HEK293T (cell line): Measurements from ENCODE around the gene FKBP9.
"Not testable (repeated sequence)": the region's sequence is repeated elsewhere in the genome, so short reads cannot be mapped to it uniquely, and the experiment has no call there.

Experiments
- CTCF ChIA-PET: fragments of 350-600 bp; formaldehyde crosslinking; extraction: SDS; loops from one replicate; lab custom pipeline; 2021; ENCODE audit warnings: antibody characterized with exemption, inconsistent platforms; lab: Yijun Ruan, JAX
- POLR2A ChIA-PET: fragments of 350-600 bp; formaldehyde crosslinking; extraction: SDS; loops from one replicate; lab custom pipeline; 2020; ENCODE audit warnings: antibody characterized with exemption, inconsistent platforms; lab: Yijun Ruan, JAX
- DNase-seq: peaks from one replicate; pipeline ENCODE4 v3.0.0; 2012; ENCODE audit warnings: mixed read lengths; ENCODE audit errors: extremely low spot score
- ARNT ChIP-seq: fragments of 450-650 bp; IDR thresholded peaks from 2 replicates; pipeline ENCODE4 v1.6.1; 2017; ENCODE audit warnings: mild to moderate bottlenecking
- BHLHE40 ChIP-seq: fragments of 450-650 bp; IDR thresholded peaks from 2 replicates; pipeline ENCODE4 v1.6.1; 2016; ENCODE audit warnings: mild to moderate bottlenecking, moderate library complexity, borderline replicate concordance
- CTBP1 ChIP-seq: fragments of 450-650 bp; IDR thresholded peaks from 2 replicates; pipeline ENCODE4 v1.6.1; 2016; ENCODE audit warnings: borderline replicate concordance
- ELF4 ChIP-seq: fragments of 450-650 bp; IDR thresholded peaks from 2 replicates; pipeline ENCODE4 v1.6.1; 2017; ENCODE audit warnings: antibody characterized with exemption
- FOXA1 ChIP-seq: fragments of 450-650 bp; IDR thresholded peaks from 2 replicates; pipeline ENCODE4 v1.6.1; 2016; ENCODE audit warnings: mild to moderate bottlenecking
- FOXK2 ChIP-seq: fragments of 450-650 bp; IDR thresholded peaks from 2 replicates; pipeline ENCODE4 v1.6.1; 2016; ENCODE audit warnings: mild to moderate bottlenecking
- FOXM1 ChIP-seq: fragments of 450-650 bp; IDR thresholded peaks from 2 replicates; pipeline ENCODE4 v1.6.1; 2017; ENCODE audit warnings: mild to moderate bottlenecking, borderline replicate concordance
- HDGF ChIP-seq: fragments of 450-650 bp; IDR thresholded peaks from 2 replicates; pipeline ENCODE4 v1.6.1; 2017; ENCODE audit warnings: antibody characterized with exemption, borderline replicate concordance
- L3MBTL2 ChIP-seq: fragments of 450-650 bp; conservative IDR thresholded peaks from 2 replicates; pipeline ENCODE4 v1.6.1; 2016; ENCODE audit warnings: mild to moderate bottlenecking
- LEF1 ChIP-seq: fragments of 450-650 bp; IDR thresholded peaks from 2 replicates; pipeline ENCODE4 v1.6.1; 2017; ENCODE audit warnings: mild to moderate bottlenecking, borderline replicate concordance
- NFRKB ChIP-seq: fragments of 450-650 bp; IDR thresholded peaks from 2 replicates; pipeline ENCODE4 v1.6.1; 2016; ENCODE audit warnings: mild to moderate bottlenecking, moderate library complexity
- SP1 ChIP-seq: fragments of 450-650 bp; IDR thresholded peaks from 2 replicates; pipeline ENCODE4 v1.6.1; 2017
- SUZ12 ChIP-seq: fragments of 450-650 bp; IDR thresholded peaks from 2 replicates; pipeline ENCODE4 v1.6.1; 2016; ENCODE audit warnings: mild to moderate bottlenecking
- TARDBP ChIP-seq: fragments of 450-650 bp; IDR thresholded peaks from 2 replicates; pipeline ENCODE4 v1.6.1; 2016
- ZNF384 ChIP-seq: fragments of 450-650 bp; IDR thresholded peaks from 2 replicates; pipeline ENCODE4 v1.6.1; 2016
- TF ChIP-seq, protein P1 (sequence below): fragments of 450-650 bp; IDR thresholded peaks from 2 replicates; pipeline ENCODE4 v1.6.1; 2016

The FKBP9 gene, protein sequence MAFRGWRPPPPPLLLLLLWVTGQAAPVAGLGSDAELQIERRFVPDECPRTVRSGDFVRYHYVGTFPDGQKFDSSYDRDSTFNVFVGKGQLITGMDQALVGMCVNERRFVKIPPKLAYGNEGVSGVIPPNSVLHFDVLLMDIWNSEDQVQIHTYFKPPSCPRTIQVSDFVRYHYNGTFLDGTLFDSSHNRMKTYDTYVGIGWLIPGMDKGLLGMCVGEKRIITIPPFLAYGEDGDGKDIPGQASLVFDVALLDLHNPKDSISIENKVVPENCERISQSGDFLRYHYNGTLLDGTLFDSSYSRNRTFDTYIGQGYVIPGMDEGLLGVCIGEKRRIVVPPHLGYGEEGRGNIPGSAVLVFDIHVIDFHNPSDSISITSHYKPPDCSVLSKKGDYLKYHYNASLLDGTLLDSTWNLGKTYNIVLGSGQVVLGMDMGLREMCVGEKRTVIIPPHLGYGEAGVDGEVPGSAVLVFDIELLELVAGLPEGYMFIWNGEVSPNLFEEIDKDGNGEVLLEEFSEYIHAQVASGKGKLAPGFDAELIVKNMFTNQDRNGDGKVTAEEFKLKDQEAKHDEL

DNA sequence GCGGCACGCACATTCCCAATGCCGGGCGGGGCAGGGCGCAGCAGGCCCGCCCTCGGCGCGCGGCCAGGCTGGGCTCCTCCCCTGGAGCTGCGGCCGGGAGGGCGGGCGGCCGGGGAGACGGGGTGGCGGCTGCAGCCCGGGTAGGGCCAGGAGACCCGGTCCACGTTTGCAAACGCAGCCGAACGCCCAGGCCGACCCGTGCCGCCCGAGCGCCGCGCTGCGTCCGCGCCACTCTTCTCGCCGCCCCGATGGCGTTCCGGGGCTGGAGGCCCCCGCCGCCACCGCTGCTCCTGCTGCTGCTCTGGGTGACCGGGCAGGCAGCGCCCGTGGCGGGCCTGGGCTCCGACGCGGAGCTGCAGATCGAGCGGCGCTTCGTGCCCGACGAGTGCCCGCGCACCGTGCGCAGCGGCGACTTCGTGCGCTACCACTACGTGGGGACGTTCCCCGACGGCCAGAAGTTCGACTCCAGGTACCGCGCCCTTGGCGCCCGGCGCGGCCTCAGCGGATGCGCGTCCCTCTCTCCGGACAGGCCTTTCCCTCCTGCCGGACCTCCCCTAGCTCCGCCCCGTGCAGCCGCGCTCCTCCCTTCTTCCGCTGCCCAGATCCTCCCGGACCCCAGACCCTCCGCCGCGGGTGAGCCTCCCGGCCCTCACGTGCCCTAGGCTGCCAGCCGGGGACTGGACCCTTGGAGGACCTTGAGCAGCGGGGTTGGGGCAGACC, at the start of gene FKBP9:
FKBP9 (plus strand) TSS at position 115 of the 720 bp plus-strand sequence; CDS start at position 249, 134 bp downstream.
- TF ChIP-seq BHLHE40 (no peak), ARNT (peak; percentile 67; the same call in 1 of the 2 replicates), L3MBTL2 (peak; percentile 68; the same call in 1 of the 2 replicates)
- peak; percentile 81 for DNase-seq
- ChIA-PET POLR2A (interaction anchor here (0.7 to 2.2 kb wide), 10 partner anchors 14 to 173 kb away, joined by 3 to 12 read pairs (median 4); partner anchors contain the start of gene NT5C3A), CTCF (no interaction called here)

DNA sequence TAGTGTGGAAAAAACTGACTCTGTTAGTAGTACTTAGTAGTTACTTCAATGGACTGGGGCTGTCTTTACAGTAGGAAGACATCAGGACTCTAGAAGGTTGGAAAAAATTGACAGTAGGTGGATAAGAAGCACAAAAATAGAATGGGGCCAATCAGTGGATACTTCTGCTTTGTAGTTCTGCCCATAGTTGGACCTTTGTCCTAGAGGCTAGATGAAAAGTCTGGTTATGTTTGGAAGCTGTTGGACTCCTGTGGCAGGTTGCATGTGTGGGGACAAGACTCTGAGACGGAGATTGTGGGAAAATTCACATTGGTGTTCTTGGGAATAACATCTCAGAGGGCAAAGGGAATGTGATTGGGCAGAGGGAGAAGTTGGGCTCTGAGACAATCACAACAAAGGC, 47.0 kb upstream of the FKBP9 start:
- ChIA-PET POLR2A (no interaction called here), CTCF (no interaction called here)

DNA sequence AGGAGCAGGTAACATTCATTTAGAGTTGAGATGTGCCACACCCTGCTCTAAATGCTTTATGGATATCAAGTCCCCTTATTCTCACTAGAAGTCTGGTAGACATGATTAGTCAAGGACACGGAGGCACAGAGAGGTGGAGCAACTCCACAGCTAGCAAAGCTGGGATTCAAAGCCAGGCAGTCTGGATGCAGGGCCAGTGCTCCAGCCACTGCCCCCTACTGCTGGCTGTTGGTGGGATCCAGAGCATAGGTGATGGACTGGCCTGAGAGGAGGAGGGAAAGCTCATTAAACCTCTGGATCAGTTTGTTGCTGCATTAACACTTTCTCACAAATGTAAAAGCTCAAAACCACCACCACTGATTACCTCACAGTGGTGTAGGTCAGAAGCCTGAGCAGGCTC, 43.1 kb upstream of the FKBP9 start:
- no peak for TF ChIP-seq NFRKB
- TF ChIP-seq SUZ12 = no peak
- TF ChIP-seq ARNT = no peak
- TF ChIP-seq CTBP1 = no peak
- no peak for TF ChIP-seq FOXM1
- no peak for DNase-seq
- ChIA-PET CTCF (interaction anchor here (1.1 kb wide), 1 partner anchor 29 kb away, joined by 4 read pairs; no protein-coding TSS in a partner anchor), POLR2A (no interaction called here)

More for the DNA sequence above, 47.0 kb upstream of the FKBP9 start:
- TF ChIP-seq ELF4 (no peak), NFRKB (no peak), SUZ12 (no peak), HDGF (no peak), L3MBTL2 (no peak), TARDBP (no peak), BHLHE40 (no peak), FOXK2 (no peak), FOXA1 (no peak)
- no peak for DNase-seq

DNA sequence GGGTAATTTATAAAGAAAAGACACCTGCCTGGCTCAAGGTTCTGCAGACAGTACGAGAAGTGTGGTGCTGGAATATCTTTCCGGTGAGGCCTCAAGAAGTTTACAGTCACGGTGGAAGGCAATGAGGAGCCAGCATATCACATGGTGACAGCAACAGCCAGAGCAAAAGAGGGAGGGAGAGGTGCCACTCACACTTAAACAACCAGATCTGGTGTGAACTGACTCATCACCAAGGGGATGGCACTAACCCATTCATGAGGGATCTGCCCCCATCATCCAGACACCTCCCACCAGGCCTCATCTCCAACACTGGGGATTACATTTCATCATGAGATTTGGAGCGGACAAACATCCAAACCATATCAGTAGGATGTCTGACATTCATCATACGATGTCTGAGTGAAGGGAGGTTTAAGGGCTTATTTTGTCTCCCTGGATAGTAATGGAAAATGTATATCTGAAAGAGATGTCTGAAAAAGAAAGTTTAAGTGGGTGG, 42.2 kb upstream of the FKBP9 start:
- DNase-seq = no peak
- ChIA-PET CTCF (no interaction called here), POLR2A (no interaction called here)
- TF ChIP-seq ZNF384 (no peak), FOXK2 (no peak), SP1 (no peak), FOXM1 (no peak), NFRKB (no peak), ELF4 (no peak)
- TF ChIP-seq, protein P1, sequence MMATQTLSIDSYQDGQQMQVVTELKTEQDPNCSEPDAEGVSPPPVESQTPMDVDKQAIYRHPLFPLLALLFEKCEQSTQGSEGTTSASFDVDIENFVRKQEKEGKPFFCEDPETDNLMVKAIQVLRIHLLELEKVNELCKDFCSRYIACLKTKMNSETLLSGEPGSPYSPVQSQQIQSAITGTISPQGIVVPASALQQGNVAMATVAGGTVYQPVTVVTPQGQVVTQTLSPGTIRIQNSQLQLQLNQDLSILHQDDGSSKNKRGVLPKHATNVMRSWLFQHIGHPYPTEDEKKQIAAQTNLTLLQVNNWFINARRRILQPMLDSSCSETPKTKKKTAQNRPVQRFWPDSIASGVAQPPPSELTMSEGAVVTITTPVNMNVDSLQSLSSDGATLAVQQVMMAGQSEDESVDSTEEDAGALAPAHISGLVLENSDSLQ = no peak

DNA sequence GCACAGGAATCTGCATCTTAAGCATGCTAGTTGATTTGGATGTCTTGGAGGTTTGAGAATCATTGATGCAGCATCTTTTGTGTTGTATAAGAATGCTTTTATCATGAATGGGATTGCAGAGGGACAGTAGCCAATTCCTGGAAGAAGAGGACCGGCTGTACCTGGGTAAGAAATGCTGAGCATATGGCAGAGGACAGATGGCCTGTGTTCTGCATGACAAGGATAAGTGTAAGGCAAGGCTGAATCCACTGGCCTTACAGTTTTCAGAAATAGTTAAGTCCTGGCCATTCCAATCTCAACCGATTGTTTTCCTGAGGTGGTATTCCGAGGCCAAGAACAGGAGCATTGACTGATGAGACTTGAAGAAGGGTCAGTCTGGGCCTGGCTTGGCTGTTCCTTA, 41.2 kb upstream of the FKBP9 start:
- CTCF ChIA-PET = no interaction called here

DNA sequence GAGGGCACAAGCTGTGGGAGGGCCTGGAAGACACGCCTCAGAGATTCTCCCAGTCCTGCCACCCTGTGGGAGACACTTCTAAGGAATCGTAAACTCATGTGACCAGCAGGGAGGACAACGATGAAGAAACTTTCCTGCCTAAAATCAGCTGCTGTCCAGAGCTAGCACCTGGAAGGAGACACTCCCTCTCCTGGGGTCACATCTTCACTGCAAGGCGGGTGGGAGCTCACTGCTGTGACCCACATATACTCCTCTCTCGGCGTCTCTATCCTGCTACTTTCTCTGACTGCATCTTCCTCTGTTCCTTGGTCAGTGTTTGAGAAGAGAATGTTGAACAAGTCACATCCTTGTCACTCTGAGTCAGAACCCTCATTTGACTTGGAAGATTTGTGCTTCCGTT, 40.2 kb upstream of the FKBP9 start:
- POLR2A ChIA-PET, CTCF ChIA-PET, DNase-seq: not testable (repeated sequence)

More for the DNA sequence above, 41.2 kb upstream of the FKBP9 start:
- DNase-seq = no peak
- POLR2A ChIA-PET = no interaction called here
- TF ChIP-seq SUZ12 = no peak
- TF ChIP-seq HDGF = no peak
- TF ChIP-seq, protein P1 = no peak
- no peak for TF ChIP-seq LEF1
- no peak for TF ChIP-seq BHLHE40
- no peak for TF ChIP-seq FOXM1
- no peak for TF ChIP-seq ZNF384
- no peak for TF ChIP-seq NFRKB
- TF ChIP-seq FOXA1 = no peak
- TF ChIP-seq CTBP1 = no peak
- no peak for TF ChIP-seq L3MBTL2
- TF ChIP-seq ARNT = no peak
- no peak for TF ChIP-seq TARDBP
- no peak for TF ChIP-seq FOXK2

DNA sequence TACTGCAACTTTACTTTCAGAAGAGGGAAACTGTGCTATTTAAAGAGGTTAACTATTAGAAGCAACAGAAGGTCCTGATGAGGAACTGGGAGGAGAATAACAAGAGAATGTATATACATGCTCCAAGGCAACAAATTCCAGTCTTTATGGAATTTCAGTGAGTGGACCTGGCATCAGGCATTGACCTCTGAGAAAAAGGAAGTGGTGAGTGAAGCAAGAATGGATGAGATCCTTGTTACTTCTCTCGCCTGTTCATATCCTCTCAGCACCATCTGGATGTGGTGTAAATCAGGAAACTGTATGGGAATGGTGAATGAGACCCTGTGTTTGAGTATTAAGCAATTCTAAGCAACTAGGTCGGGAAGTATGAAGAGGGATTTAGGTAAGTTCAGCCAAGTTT, 35.3 kb upstream of the FKBP9 start:
- TF ChIP-seq ARNT (no peak), FOXA1 (no peak), ZNF384 (no peak), HDGF (no peak), SUZ12 (no peak), TARDBP (no peak), CTBP1 (no peak), ELF4 (no peak), FOXM1 (no peak), BHLHE40 (no peak), L3MBTL2 (no peak), NFRKB (no peak), FOXK2 (no peak), SP1 (no peak), LEF1 (no peak)
- TF ChIP-seq, protein P1 = no peak
- ChIA-PET POLR2A (no interaction called here), CTCF (no interaction called here)
- DNase-seq = no peak
